ENCODE data around the gene CRIM1.

The CRIM1 gene

DNA sequence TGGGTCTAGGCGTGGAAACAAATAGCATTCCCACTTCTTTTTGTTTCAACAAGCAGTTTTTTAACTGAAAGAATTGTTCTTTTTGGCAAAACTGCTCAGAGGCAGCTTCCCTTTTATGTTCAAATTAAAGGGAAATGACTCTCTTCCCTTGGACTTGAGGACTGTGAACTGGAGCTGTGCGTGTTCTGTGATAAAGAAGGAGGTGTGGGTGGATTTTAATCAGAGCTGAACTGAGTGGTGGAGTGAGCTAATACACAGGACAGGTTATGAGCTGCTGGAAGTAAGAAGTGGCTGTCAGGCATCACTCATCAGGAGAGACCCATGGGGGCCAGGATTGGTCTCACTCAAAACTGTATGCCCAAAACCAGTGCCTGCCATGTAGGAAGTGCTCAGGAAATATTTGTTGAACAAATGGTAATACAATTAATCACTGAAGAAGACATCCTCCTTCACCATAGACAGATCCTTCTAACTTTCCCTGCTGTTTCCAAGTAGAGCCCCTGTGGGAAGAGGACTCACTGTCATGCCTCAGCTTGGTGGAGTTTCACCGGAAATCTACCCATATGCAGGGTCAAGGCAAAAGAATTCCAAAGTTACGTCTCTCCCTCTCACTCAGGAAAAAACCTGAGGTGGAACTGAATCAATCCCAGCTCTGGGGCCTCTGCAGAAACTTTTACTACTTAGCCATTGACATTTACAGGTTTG lies 186.5 kb downstream of the CRIM1 start:
- ChIA-PET POLR2A (ENCODE audit: low non-redundant PET) (no interaction called here), CTCF (interaction anchor here (0.9 kb wide), 1 partner anchor 18 kb away, joined by 3 read pairs; no protein-coding TSS in a partner anchor)
- no peak for TF ChIP-seq CTCF (conservative IDR thresholded peaks at IDR 0.05; ENCODE audit: low read depth)
- no peak overlapping the region for H3K27ac ChIP-seq
- no peak for DNase-seq (ENCODE audit: low spot score)

- no peak for TF ChIP-seq CTCF (conservative IDR thresholded peaks at IDR 0.05; ENCODE audit: low read depth)
- H3K27ac ChIP-seq = no peak overlapping the region
- POLR2A ChIA-PET (ENCODE audit: low non-redundant PET) = no interaction called here
- DNase-seq (ENCODE audit: low spot score) = no peak
- CTCF ChIA-PET = no interaction called here
Measured at GRCh38 chr2:36544638-36545338, 189.2 kb downstream of the CRIM1 start.

GRCh38 chr2:36545871-36546416 lies 190.4 kb downstream of the CRIM1 start:
- no peak for TF ChIP-seq CTCF (conservative IDR thresholded peaks at IDR 0.05; ENCODE audit: low read depth)
- CTCF ChIA-PET = interaction anchor here (0.6 kb wide), 2 partner anchors 61 to 123 kb away, joined by 4 to 5 read pairs; no protein-coding TSS in a partner anchor
- no peak overlapping the region for H3K27ac ChIP-seq
- POLR2A ChIA-PET (ENCODE audit: low non-redundant PET) = no interaction called here
- no peak for DNase-seq (ENCODE audit: low spot score)

DNA sequence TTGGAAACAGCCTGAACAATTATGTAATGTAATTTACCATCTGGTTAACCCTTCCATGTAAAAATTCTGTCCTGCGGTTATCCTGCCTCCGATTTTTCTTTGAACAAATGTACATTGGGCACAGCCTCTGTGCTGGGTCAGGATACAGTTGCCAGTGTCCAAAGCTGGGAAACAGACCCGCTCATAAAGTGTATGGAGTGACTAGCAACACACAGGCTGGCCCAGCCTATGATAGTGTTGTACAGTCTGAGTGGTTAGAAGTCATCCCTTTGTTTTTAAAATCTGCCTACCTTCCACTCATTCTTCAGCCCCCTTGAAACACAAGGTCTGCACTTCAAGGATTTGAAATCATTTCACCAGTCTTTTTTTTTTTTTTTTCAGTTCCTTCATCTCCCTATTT lies 192.3 kb downstream of the CRIM1 start:
- no peak for TF ChIP-seq CTCF (conservative IDR thresholded peaks at IDR 0.05; ENCODE audit: low read depth)
- ChIA-PET POLR2A (ENCODE audit: low non-redundant PET) (no interaction called here), CTCF (no interaction called here)
- H3K27ac ChIP-seq = no peak overlapping the region
- no peak for DNase-seq (ENCODE audit: low spot score)

DNA sequence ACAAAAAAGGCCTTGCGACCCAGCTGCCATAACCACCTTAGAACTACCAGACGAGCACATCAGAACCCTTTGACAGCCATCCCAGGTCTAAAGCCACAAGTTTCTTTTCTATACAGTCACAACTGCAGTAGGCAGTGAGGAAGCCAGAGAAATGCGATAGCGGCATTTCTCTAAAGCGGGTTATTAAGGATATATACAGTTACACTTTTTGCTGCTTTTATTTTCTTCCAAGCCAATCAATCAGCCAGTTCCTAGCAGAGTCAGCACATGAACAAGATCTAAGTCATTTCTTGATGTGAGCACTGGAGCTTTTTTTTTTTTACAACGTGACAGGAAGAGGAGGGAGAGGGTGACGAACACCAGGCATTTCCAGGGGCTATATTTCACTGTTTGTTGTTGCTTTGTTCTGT lies 193.6 kb downstream of the CRIM1 start:
- TF ChIP-seq CTCF (conservative IDR thresholded peaks at IDR 0.05; ENCODE audit: low read depth) = no peak
- ChIA-PET CTCF (interaction anchor here (0.6 kb wide), 1 partner anchor 58 kb away, joined by 5 read pairs; no protein-coding TSS in a partner anchor), POLR2A (ENCODE audit: low non-redundant PET) (no interaction called here)
- DNase-seq (ENCODE audit: low spot score) = no peak
- no peak overlapping the region for H3K27ac ChIP-seq

DNA sequence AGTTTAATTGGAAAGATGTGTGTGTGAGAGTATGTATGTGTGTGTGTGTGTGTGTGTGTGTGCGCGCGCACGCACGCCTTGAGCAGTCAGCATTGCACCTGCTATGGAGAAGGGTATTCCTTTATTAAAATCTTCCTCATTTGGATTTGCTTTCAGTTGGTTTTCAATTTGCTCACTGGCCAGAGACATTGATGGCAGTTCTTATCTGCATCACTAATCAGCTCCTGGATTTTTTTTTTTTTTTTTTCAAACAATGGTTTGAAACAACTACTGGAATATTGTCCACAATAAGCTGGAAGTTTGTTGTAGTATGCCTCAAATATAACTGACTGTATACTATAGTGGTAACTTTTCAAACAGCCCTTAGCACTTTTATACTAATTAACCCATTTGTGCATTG lies 194.4 kb downstream of the CRIM1 start:
- H3K27ac ChIP-seq = no peak overlapping the region
- POLR2A ChIA-PET (ENCODE audit: low non-redundant PET) = no interaction called here
- DNase-seq (ENCODE audit: low spot score) = no peak
- no peak for TF ChIP-seq CTCF (conservative IDR thresholded peaks at IDR 0.05; ENCODE audit: low read depth)
- CTCF ChIA-PET = no interaction called here

All from RWPE1 (cell line).